Renal cortical epithelial cell (primary cell): ENCODE data around the gene NRG2. TPM values are rescaled to one million over a fixed set of nuclear protein-coding genes. Genes with fewer than 3 reads are reported as not detected.
A peak's percentile ranks its signal among the peaks of the same experiment; 100 is the strongest.

Experiments
- DNase-seq: peaks from one replicate; pipeline ENCODE4 v3.0.0-alpha.2; 2011; ENCODE audit warnings: low read depth
- total RNA-seq: library from RNA; depleted of rRNA; stranded (reverse); fragments of >200 nt; gene quantifications from 2 replicates; pipeline ENCODE4 v1.2.3, GENCODE V29; 2014

Gene NRG2
- total RNA-seq, 1 donor from 2014 or later = 0.45 TPM

DNA sequence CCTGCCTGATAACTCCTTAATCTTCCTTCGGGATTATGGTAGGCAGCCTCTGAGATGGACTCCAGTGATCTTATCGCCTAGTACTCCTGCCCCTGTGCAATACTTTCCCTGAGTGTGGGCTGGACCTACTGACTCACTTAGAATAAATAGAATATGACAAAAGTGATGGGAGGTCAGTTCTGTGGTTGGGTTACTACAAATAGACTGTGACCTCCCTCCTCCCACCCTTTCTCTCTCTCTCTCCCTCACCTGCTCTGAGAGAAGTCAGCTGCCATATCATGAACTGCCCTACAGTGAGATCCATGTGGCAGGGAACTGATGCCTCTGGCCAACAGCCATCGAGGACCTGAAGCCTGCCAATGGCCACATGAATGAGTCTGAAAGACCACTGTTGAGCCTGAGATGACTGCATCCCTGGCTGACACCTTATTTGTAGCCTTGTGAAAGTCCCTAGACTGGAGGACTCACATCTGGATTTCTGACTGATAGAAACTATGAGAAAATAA is 31.7 kb downstream of the NRG2 start:
- peak; percentile 67 for DNase-seq

DNA sequence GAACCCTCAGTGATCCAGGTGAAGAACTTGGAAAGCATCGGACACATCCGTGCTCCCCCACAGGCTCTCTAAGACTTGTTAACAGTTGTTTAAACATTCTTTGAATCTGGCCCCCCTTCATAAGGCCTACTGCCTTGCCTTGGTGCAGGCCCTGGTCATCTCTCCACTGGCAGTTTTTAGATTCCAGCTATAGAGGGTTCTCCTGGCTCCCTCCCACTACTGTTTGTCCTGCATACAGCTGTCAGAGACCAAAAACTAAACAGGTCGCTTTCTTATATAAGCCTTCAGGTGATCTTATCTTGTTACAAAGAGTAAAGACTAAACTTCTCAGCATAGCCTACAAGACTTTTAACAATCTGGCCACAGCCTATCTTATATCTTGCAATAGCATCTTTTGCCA is 32.3 kb downstream of the NRG2 start:
- DNase-seq = no peak

DNA sequence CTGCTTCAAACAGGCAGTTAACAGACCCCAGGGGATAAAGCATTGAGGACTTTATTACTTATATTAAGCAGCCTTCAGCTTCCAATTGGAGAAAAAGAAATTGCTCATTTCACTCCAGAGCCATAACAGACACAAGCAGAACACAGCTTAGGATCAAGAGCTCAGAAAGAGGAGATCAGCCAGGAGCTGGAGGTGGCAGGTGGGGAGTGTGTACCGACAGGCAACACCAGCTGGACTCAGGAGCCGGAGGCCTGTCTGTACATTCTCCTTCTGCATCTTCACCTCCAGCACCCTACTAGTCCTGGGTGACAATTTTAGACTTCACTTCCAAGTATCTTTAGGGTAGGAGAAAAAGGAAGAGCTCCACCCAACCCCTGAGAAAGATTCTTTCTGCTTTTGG is 35.8 kb downstream of the NRG2 start:
- no peak for DNase-seq

DNA sequence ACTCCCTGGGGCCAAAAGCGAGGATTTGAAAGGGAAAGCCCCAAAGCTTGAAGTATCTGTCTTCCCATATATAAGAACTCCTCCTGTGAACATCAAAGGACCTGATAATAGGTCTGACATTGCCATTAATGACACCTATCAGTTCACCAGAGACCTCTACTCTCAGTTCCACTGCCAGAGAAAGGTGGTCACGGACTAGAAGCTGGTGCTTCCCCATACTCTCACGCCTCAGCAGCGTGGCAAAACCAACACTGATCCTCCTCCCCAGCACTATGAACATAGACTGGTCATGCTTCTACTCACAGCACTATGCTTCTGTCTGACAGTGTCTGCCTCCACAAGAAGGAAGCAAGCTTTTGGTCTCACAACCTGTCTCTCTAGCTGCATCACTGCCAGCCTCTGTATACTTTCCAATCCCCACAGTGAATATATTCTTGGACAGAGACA is 37.9 kb downstream of the NRG2 start:
- DNase-seq = no peak

DNA sequence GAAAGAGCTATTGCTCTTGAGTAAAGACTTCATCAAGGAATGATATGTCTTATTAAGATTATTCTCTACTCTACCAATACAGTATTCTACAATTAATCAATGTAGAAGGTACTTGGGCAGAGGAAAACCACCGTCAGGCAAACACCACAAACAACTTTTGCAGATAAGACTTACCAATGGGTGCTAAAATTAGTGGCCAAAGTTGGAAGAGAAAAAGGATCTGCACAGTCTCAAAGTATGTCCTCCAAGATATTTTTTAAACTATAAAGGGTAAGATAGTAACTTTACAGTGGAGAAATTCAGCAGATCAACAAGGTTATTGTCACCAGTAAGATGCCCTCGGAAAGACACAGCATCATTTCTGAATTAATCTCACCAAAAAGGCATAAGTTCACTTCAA is 38.9 kb downstream of the NRG2 start:
- DNase-seq = no peak

DNA sequence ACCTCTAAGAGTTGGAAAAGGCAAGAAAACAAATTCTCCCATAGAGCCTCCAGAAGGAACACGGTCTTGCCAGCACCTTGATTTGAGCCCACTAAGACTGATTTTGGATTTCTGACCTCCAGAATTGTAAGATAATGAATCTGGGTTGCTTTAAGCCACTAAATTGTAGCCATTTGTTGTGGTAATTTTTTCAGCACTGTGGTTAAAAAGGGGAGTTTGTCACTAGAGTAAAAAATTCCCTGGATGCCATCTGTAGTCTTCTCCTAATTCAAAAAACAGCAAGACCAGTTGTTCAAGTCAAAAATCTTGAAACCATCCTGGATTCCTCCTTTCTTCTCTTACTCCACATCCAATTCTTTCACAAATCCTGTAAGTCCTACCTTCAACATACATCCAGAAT is 39.6 kb downstream of the NRG2 start:
- no peak for DNase-seq

GRCh38 chr5:140000332-140000731 is 42.8 kb downstream of the NRG2 start:
- no peak for DNase-seq

GRCh38 chr5:139998837-139999236 is 44.3 kb downstream of the NRG2 start:
- no peak for DNase-seq

GRCh38 chr5:139997276-139997675 is 45.8 kb downstream of the NRG2 start:
- no peak for DNase-seq

- no peak for DNase-seq
Observed at GRCh38 chr5:139995929-139996328, 47.2 kb downstream of the NRG2 start.

- no peak for DNase-seq
Observed at GRCh38 chr5:139994234-139994633, 48.9 kb downstream of the NRG2 start.

- DNase-seq = peak; percentile 87
Observed at GRCh38 chr5:139985733-139986132, 57.4 kb downstream of the NRG2 start.

GRCh38 chr5:139985290-139985689 is 57.8 kb downstream of the NRG2 start:
- DNase-seq = peak; percentile 41

GRCh38 chr5:139984816-139985215 is 58.3 kb downstream of the NRG2 start:
- no peak for DNase-seq

GRCh38 chr5:139982975-139983240 is 60.2 kb downstream of the NRG2 start:
- peak; percentile 49 for DNase-seq

DNA sequence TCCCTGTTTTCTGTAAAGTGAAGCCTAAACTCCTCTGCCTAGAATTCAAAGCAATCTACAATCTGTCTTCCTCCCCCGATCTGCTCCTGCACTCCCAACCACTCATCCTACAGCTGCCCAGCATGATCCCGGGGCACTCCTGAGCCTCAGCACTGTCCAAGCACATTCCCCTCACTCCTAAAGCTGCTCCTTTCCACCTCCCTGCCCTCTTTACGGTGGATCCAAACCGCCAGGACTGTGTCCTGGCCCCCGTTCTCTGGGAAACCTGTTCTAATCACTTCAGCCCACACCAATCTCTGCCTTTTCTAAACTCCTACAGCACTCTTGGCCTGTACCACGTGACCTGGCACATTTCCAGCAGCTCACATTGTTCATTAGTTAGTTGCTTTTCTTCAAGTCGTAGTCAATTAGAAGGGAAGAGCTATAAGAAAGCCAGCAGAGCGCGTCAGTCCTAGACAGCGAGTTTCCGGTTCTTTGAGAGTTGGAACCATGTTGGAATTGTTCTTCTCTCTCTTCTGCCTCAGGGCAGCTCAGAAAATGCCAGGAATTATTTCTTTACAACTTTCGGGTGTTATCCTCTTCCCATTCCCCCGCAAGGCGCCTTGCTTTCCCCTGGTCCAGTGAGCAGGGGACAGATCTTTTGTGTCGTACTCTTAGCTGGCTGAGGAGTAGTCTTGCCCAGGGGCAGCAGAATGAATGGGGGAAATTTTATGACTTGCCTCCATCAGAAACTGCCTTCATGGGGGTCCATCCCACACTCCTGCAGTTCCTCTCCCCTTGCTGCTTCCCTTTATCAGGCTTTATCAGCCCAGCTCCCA is 60.7 kb downstream of the NRG2 start:
- peak; percentile 93 for DNase-seq

DNA sequence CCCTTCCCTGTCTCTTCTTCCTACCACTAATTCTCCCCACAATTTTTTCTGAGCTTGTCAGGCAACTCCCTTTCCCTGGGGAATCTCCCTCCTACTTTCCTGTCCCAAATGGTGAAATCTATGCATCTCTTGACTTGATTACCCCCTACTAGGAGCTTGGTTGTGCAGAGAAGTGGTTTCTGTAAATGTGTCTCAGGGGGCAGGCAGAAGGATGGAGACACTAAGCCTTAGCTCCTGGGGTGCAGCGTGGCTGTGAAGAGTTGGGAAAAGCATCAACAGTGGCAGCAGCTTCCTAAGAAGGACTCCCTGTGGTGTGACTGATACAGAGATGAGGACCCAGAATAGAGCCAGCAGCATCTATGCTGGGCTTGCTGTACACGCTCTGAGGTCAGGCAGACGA is 62.3 kb downstream of the NRG2 start:
- no peak for DNase-seq

- no peak for DNase-seq
Observed at GRCh38 chr5:139979943-139980342, 63.2 kb downstream of the NRG2 start.

DNA sequence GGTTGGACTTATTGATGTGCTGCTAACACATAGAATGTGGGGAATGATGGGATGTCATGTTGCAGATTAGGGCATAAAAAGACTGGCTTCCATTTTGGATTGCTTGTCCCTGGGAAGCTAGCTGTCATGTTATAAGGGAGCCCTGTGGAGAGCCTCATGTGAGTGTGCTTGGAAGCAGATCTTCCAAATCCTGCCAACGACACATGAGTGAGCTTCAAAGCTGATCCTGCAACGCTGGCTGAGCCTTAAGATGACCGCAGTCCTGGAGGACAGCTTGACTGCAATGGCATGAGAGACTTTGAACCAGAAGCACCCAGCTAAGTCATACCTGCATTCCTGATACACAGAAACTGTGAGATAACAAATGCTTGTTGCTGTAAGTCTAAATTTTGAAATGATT is 63.6 kb downstream of the NRG2 start:
- no peak for DNase-seq

DNA sequence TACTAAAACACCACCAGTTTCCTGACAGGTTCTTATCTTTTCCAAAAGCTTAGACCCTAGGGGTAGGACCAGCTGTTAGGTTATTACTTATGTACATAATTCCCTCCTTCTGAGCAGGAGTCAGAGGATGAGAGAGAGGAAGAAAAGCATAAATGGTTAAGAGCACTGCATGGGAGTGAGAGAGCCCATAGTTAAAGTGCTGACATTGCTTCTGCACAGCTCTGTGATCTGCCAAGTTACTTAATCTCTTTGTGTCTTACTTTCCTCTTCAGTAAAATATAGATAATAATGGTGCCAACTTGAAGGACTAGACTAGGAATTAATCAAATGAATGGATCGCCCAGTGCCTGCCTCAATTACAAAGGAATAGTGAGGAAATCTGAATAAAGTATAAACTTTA is 66.4 kb downstream of the NRG2 start:
- no peak for DNase-seq

DNA sequence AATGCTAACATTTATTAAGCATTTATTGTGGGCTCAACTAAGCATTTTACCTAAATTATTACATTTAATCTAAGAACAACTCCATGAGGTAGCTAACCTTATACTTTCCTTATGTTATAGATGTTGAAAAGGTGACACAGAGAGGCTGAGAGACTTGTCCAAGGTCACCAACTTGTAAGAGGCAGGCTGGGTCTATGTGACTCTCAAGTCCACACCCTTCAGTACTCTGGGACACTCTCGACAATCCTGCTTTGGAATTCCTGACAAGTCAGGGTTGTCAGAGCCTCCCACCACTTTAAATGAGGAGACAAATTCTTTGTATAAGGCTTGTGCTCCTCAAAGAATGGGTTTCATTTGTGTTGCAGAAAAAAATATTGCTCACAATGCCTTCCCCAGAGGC is 67.2 kb downstream of the NRG2 start:
- no peak for DNase-seq

DNA sequence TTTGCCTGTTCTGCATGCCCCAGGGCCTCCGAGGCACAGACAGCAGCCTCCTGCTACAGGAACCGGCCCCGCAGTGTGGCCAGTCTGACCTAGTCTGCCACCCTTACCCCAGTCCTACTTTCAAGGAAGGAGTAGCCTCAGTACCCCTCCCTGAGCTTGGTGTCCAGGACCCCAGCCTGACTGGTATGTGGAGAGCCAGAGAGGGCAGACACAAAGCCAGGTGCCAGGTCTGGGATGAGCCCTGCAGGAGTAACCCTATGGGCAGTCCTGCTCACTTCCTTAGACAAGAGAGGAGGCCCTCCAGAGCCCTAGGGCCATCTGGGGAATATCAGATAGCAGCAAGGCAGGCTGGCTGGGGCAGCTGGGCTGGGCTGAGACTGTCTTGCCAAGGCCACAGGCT is 67.8 kb downstream of the NRG2 start:
- DNase-seq = no peak

DNA sequence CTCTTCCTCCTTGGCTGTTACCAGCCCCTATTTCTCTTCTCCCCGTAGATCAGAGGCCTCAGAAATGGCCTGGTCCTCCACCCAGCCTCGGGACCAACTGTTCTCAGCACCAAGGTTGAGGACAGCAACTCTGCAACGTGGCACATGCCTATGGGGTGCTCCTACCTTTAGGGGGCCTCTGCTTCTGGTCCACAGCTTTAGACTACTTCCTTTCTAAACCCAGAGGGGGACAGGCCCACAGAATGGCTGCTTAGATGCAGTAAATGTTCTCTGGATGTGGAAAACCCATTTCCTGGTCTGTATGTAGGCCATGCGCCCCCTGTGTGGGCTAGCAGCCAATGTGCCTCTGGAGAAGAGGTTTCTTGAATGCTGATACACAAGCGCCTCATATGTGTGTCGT is 68.4 kb downstream of the NRG2 start:
- DNase-seq = no peak

DNA sequence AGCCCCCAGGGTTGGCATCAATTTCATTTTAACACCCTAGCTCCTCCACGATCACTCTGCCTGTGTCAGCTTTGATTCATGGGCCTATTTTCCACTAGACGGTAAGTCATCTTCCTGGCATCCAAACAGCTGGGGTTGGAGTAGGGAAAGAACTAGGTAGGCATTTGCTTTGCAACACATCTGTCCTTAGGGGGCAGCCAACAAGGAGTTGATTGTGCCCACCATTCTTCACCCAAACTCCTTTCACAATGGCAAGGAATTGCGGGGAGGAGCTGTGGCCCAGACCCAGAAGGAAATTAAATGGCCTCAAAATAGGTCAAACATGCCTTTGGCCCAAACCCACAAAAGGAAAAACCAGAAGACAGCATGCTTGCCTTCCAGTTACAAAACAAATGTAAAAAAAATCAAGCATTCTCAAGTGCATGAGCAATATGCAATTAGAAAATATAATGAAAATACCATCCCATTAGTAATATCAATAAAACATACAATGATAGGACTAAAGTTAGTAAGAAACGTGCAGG is 71.8 kb downstream of the NRG2 start:
- DNase-seq = no peak
